Gastrocnemius medialis (tissue), 4 donors: ENCODE results near the gene GALNT2. TPM values are rescaled to one million over a fixed set of nuclear protein-coding genes. Genes with fewer than 3 reads are reported as not detected.

Source experiments
- ATAC-seq, 2 donors: fragments of 150-250 bp; one replicate each; pipeline ENCODE4 v1.9.1; 2016
- DNase-seq, 2 donors: peaks; one replicate each; pipeline ENCODE4 v3.0.0-alpha.2; 2019
- H3K27ac ChIP-seq, 4 donors: fragments of 200-600 bp; sonication (generic); 1 replicate in 1 of 4; 2 replicates in 3 of 4; pipeline ENCODE4 v1.5.1; 2016 to 2018; ENCODE audit warnings: mild to moderate bottlenecking in 2 of 4, moderate library complexity in 1 of 4
- H3K27me3 ChIP-seq, 3 donors: fragments of 200-600 bp; sonication (generic) in 2 of 3; 1 replicate in 1 of 3; 2 replicates in 2 of 3; pipeline versions ENCODE4 v1.5.1 to v1.6.0; 2016 to 2019; ENCODE audit warnings: mild to moderate bottlenecking in 1 of 3, moderate library complexity in 1 of 3
- H3K36me3 ChIP-seq, 2 donors: fragments of 200-600 bp; sonication (generic) in 1 of 2; one replicate each; pipeline ENCODE4 v1.5.1; 2017 to 2018
- H3K4me1 ChIP-seq, 2 donors: fragments of 200-600 bp; sonication (generic) in 1 of 2; one replicate each; pipeline ENCODE4 v1.5.1; 2016 to 2017; ENCODE audit warnings: mild to moderate bottlenecking in 2 of 2
- H3K4me3 ChIP-seq, 4 donors: fragments of 200-600 bp; sonication (generic) in 3 of 4; 1 replicate in 1 of 4; 2 replicates in 3 of 4; pipeline ENCODE4 v1.5.1; 2016 to 2019; ENCODE audit warnings: mild to moderate bottlenecking in 2 of 4
- H3K9me3 ChIP-seq, 3 donors: fragments of 200-600 bp; sonication (generic) in 2 of 3; 1 replicate in 1 of 3; 2 replicates in 2 of 3; pipeline ENCODE4 v1.5.1; 2016 to 2019
- POLR2A ChIP-seq, 2 donors: fragments of 450-650 bp; IDR thresholded peaks; one replicate each; pipeline ENCODE4 v1.6.1; 2017; ENCODE audit warnings: antibody characterized with exemption in 2 of 2, mild to moderate bottlenecking in 2 of 2, moderate library complexity in 2 of 2
- in situ Hi-C, 4 donors: fragments of 200-750 bp; cut with MboI; loops; one replicate each; pipeline versions ENCODE4 v1.15.0 to v1.8.0; 2017; ENCODE audit warnings: low sequenced_read_pairs in 4 of 4
- intact Hi-C: fragments of 100-400 bp; cut with DNase I; formaldehyde crosslinking; loops from one replicate; pipeline ENCODE4 v1.15.1; 2023; ENCODE audit warnings: low total_unique reads
- total RNA-seq, 4 donors: library from RNA; depleted of rRNA; stranded (reverse); fragments of >200 nt; gene quantifications; one replicate each; pipeline versions ENCODE4 v1.1.0 to v1.2.3, GENCODE V29; 2016
- TF ChIP-seq, protein P1 (sequence below), 5 experiments: fragments of 450-650 bp in 3 of 5; fragments of 200-600 bp in 2 of 5; sonication (generic) in 2 of 5; IDR thresholded peaks in 4 of 5; conservative IDR thresholded peaks in 1 of 5; 1 replicate in 4 of 5; 2 replicates in 1 of 5; pipeline ENCODE4 v1.5.1; 2016 to 2019; ENCODE audit warnings: antibody characterized with exemption in 5 of 5, mild to moderate bottlenecking in 3 of 5, moderate library complexity in 3 of 5

The GALNT2 gene
- total RNA-seq, 4 donors from 2014 or later: 73.7 to 106 (median 78.3) TPM

DNA sequence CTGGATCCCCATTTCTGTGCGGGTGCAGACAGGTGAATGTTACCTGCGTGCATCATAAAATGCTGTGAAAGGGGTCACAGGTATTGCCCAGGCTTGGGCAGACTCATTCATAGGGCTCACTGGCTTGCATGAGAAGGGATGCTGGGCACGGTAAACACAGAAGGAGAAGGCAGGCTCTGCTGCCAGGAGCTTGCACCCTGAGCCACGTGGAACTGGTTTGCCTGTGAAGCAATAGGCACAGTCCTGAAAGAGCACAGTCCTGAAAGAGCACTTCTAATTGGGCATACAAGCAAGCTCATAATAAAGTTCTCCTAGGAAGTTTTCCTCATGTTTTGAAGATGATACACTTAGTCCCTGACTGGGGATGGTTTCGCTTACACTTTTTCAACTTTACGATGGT lies 40.9 kb downstream of the GALNT2 start:
- in situ Hi-C loops (no loop called here), intact Hi-C loops (loop anchor here (1.0 kb wide), 1 partner anchor 33 kb away; no protein-coding TSS in a partner anchor)
- Histone ChIP-seq H3K4me1 (peaks cover 47 to 51% of the 10 kb centered on the region in 2 donors), H3K36me3 (no peaks in the 10 kb centered on the region), H3K27ac (peak overlapping the region in 1 of 4 donors; percentile 30), H3K9me3 (no peaks in the 10 kb centered on the region), H3K27me3 (no peaks in the 10 kb centered on the region), H3K4me3 (no peak overlapping the region)
- DNase-seq (peak in 1 of 2 donors; percentile 55), ATAC-seq (no peak)
- no peak for TF ChIP-seq POLR2A (IDR thresholded peaks at IDR 0.05)
- TF ChIP-seq, protein P1, sequence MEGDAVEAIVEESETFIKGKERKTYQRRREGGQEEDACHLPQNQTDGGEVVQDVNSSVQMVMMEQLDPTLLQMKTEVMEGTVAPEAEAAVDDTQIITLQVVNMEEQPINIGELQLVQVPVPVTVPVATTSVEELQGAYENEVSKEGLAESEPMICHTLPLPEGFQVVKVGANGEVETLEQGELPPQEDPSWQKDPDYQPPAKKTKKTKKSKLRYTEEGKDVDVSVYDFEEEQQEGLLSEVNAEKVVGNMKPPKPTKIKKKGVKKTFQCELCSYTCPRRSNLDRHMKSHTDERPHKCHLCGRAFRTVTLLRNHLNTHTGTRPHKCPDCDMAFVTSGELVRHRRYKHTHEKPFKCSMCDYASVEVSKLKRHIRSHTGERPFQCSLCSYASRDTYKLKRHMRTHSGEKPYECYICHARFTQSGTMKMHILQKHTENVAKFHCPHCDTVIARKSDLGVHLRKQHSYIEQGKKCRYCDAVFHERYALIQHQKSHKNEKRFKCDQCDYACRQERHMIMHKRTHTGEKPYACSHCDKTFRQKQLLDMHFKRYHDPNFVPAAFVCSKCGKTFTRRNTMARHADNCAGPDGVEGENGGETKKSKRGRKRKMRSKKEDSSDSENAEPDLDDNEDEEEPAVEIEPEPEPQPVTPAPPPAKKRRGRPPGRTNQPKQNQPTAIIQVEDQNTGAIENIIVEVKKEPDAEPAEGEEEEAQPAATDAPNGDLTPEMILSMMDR (IDR thresholded peaks at IDR 0.05 in 4 of 5, conservative IDR thresholded peaks at IDR 0.05 in 1 of 5): no peak

DNA sequence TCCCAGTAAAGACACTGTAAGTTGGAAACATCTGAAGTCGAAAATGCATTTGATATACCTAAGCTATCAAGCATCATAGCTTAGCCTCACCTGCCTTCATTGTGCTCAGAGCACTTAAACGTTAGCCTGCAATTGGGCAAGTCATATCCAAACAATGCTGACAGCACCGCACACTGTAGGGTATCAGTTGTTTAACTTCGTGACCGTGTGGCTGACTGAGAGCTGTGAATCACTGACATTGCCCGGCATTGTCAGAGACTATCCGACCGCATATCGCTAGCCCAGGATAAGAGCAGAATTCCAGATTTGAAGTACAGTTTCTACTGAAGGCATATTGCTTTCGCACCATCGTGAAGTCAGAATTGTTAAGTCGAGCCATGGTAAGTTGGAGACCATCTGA lies 41.5 kb downstream of the GALNT2 start:
- H3K4me3 ChIP-seq: no peak overlapping the region
- no peaks in the 10 kb centered on the region for H3K9me3 ChIP-seq
- H3K27me3 ChIP-seq: no peaks in the 10 kb centered on the region
- H3K36me3 ChIP-seq: no peaks in the 10 kb centered on the region
- ATAC-seq (no peak), DNase-seq (no peak)
- intact Hi-C loops: loop anchor here (1.0 kb wide), 1 partner anchor 33 kb away; no protein-coding TSS in a partner anchor
- TF ChIP-seq POLR2A (IDR thresholded peaks at IDR 0.05): no peak
- TF ChIP-seq, protein P1 (IDR thresholded peaks at IDR 0.05 in 4 of 5, conservative IDR thresholded peaks at IDR 0.05 in 1 of 5): no peak
- H3K27ac ChIP-seq: no peak overlapping the region
- H3K4me1 ChIP-seq: peaks cover 46 to 51% of the 10 kb centered on the region in 2 donors
- in situ Hi-C loops: no loop called here

DNA sequence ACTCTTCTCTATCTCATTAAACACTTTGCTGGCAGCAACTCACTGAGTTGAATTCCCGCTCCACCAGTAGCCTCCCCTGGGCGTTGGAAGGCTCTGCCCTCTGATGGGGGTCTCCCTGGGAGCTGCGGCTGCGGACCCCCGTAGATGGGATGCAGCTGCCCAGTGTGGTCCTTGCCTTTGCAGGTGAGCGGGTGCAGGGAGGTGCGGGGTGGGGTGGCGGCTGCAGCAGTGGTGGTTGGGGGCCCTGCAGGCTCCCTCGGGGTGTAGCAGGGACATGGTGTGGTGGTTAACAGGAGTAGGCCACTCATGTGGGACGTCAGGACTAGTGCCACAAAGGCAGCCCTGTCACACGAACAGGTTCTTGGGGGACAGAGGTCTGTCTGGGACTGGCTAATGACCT lies 42.0 kb downstream of the GALNT2 start:
- no peak for DNase-seq
- no peak overlapping the region for H3K27ac ChIP-seq
- ATAC-seq: no peak
- no peaks in the 10 kb centered on the region for H3K36me3 ChIP-seq
- no peak overlapping the region for H3K4me3 ChIP-seq
- H3K9me3 ChIP-seq: no peaks in the 10 kb centered on the region
- H3K4me1 ChIP-seq: peaks cover 45 to 51% of the 10 kb centered on the region in 2 donors
- no peaks in the 10 kb centered on the region for H3K27me3 ChIP-seq
- in situ Hi-C loops: no loop called here
- TF ChIP-seq, protein P1 (IDR thresholded peaks at IDR 0.05 in 4 of 5, conservative IDR thresholded peaks at IDR 0.05 in 1 of 5): no peak
- no peak for TF ChIP-seq POLR2A (IDR thresholded peaks at IDR 0.05)
- intact Hi-C loops: no loop called here

DNA sequence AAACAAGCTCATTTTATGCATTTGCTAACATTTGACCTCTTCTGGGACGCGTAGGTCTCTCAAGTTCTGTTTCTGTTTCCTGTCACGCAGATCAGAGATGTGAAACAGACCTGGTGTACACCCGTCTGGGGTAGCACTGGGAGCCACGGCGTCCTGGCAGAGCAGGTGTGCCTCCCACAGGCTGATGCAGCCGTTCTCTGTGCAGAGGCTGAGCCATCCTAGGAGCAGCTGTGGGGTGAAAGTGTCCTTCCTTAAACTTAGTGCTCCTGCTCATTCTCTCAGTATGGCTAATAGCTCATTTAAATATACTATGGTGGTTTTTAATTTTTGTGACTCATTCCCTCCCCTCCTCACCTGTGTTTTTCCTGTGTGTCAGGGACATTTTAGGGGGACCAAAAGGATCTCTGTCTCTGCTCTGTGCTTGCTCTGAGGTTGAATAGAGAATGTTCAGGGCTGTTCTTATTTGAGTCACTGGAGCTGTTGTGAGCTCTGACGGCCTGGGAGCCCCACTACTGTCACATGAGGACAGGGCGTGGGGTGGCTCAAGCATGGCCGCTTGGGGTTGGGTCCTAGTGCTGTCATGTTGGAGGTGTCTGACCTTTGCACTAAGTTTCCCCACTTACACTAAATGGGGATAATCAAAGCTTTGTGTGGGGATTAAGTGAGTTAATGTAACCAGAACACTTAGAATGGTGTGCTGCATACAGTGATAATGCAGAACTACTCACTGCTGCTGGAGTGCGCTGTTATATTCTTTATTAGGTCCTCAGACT lies 43.0 kb downstream of the GALNT2 start:
- ATAC-seq: no peak
- H3K9me3 ChIP-seq: no peaks in the 10 kb centered on the region
- intact Hi-C loops (no loop called here), in situ Hi-C loops (no loop called here)
- peak overlapping the region in 1 of 4 donors; percentile 27 for H3K27ac ChIP-seq
- H3K4me3 ChIP-seq: no peak overlapping the region
- DNase-seq: no peak
- H3K27me3 ChIP-seq: no peaks in the 10 kb centered on the region
- TF ChIP-seq, protein P1 (IDR thresholded peaks at IDR 0.05 in 4 of 5, conservative IDR thresholded peaks at IDR 0.05 in 1 of 5): no peak
- TF ChIP-seq POLR2A (IDR thresholded peaks at IDR 0.05): no peak
- H3K4me1 ChIP-seq: peaks cover 42 to 46% of the 10 kb centered on the region in 2 donors
- no peaks in the 10 kb centered on the region for H3K36me3 ChIP-seq
